ENCODE data around the gene MFNG.
A peak's percentile ranks its signal among the peaks of the same experiment; 100 is the strongest.

The MFNG gene

GRCh38 chr22:37448516-37449127, 37.6 kb downstream of the MFNG start:
- no peak for DNase-seq (ENCODE audit: low spot score)

- DNase-seq (ENCODE audit: low spot score) = no peak
Measured at GRCh38 chr22:37445501-37445900, 40.7 kb downstream of the MFNG start.

- DNase-seq (ENCODE audit: low spot score) = no peak
Measured at GRCh38 chr22:37443977-37444376, 42.2 kb downstream of the MFNG start.

- no peak for DNase-seq (ENCODE audit: low spot score)
Measured at GRCh38 chr22:37443086-37443485, 43.1 kb downstream of the MFNG start.

- DNase-seq (ENCODE audit: low spot score) = no peak
Measured at GRCh38 chr22:37442537-37442936, 43.6 kb downstream of the MFNG start.

- DNase-seq (ENCODE audit: low spot score) = no peak
Measured at GRCh38 chr22:37442135-37442534, 44.0 kb downstream of the MFNG start.

GRCh38 chr22:37440875-37441274, 45.3 kb downstream of the MFNG start:
- DNase-seq (ENCODE audit: low spot score) = no peak

GRCh38 chr22:37439347-37439746, 46.8 kb downstream of the MFNG start:
- DNase-seq (ENCODE audit: low spot score) = no peak

GRCh38 chr22:37435970-37436603, 50.1 kb downstream of the MFNG start:
- DNase-seq (ENCODE audit: low spot score) = no peak

- no peak for DNase-seq (ENCODE audit: low spot score)
Measured at GRCh38 chr22:37433786-37434185, 52.4 kb downstream of the MFNG start.

GRCh38 chr22:37432708-37433054, 53.5 kb downstream of the MFNG start:
- no peak for DNase-seq (ENCODE audit: low spot score)

- no peak for DNase-seq (ENCODE audit: low spot score)
Measured at GRCh38 chr22:37431801-37432707, 54.1 kb downstream of the MFNG start.

GRCh38 chr22:37431366-37431765, 54.8 kb downstream of the MFNG start:
- DNase-seq (ENCODE audit: low spot score) = no peak

- no peak for DNase-seq (ENCODE audit: low spot score)
Measured at GRCh38 chr22:37430941-37431340, 55.2 kb downstream of the MFNG start.

GRCh38 chr22:37428649-37429586, 57.3 kb downstream of the MFNG start:
- peak; percentile 78 for DNase-seq (ENCODE audit: low spot score)

- DNase-seq (ENCODE audit: low spot score) = no peak
Measured at GRCh38 chr22:37427711-37428635, 58.2 kb downstream of the MFNG start.

- no peak for DNase-seq (ENCODE audit: low spot score)
Measured at GRCh38 chr22:37427135-37427710, 59.0 kb downstream of the MFNG start, which contains the start of gene ELFN2. Gene ELFN2 (minus strand): TSS chr22:37427479. CDS start chr22:37375534, 51,945 bp downstream.

- DNase-seq (ENCODE audit: low spot score) = no peak
Measured at GRCh38 chr22:37426706-37427134, 59.5 kb downstream of the MFNG start.

GRCh38 chr22:37425800-37426705, 60.1 kb downstream of the MFNG start:
- no peak for DNase-seq (ENCODE audit: low spot score)
